HG02938 (cell line): Measurements from ENCODE around the gene TAF3.

Experiments used
- ATAC-seq: cut with Tn5 transposase; IDR thresholded peaks from one replicate; pipeline ENCODE4 v1.9.1; 2021; ENCODE audit warnings: mild to moderate bottlenecking, moderate library complexity; ENCODE audit not compliant: unreplicated experiment

TAF3 gene

DNA sequence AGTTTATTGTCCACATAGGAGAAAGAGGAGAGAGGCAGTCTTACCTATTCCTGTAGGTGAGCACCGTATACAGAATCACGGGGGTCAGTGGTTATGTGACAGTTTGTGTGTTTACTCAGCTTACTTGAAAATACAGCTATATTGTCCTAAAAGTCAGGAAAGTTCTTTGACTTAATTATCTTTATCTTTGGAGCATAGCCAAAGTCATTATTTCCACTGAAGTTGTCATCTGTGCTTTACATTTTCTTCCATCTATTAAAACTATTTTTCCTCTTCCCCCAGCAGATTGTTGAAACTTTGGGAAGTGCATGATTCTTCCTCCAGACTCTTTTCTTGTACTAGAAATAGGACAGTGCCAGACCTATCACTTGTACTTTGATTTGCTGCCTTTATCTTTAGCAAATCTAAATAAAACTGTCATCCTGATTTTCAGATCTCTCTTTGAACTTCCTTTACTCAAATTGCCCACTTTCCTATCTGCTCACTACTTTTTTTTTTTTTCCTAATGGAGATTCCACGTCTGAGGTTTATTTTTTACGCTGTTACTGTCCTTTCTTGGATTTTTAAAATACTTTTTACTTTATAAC is 58.3 kb downstream of the TAF3 start:
- ATAC-seq, result no peak

DNA sequence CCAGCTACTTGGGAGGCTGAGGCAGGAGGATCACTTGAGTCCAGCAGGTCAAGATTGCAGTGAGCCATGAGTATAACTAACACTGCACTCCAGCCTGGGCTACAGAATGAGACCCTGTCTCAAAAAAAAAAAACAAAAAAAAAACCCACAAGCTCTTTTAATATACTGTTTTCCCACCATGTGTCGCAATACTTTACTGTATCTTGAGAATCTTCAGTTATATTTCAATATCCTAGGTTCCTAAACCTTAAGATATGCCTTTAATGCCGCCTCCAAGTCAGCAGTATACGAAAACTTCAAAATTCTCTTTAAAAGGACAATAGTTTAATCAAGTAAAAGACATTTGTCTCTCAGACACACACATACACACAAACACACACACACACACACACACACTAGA is 62.8 kb downstream of the TAF3 start:
- ATAC-seq, result no peak

DNA sequence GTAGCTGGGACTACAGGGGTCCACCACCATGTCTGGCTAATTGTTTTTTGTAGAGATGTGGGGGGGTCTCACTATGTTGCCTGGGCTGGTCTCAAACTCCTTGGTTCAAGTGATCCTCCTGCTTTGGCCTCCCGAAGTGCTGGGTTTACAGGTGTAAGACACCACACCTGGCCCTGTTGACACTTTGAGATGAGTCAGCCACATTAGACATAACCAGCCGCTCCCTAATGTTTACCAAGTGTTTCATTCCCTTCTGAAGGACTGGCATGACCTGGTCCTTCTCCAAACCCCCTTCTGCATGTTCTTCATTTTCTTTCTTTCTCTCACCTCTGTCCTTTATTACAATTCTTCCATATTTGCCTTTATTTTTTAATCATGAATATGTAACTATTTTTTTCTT is 67.8 kb downstream of the TAF3 start:
- ATAC-seq, result no peak

DNA sequence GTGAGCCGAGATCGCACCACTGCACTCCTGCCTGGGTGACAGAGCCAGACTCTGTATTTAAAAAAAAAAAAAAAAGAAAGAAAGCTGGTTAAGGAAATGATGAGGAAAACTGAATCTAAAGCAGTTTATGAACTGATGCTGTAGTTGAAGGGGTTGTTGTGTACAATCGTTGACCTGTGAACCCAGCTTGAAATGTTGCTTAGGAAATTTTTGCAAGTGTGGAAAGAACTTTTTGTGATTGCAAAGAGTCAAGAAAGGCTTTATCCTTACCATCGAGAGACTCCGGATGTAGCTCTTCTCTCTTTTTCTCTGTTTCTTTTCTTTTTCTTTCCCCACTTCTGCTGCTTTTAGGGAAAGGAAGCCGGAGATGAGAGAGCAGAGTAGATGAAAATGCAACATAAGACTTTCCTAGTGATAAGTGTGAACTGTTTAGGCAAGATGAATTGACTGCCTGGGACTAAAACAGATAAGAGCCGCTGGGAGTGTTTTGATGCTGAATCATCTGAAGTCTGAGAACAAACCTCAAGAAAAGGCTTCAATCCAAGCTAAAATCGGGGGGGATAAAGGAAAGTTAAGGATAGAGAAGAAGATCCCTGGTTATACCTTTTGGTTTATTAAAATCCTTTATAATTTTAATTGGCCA is 69.0 kb downstream of the TAF3 start:
- no peak for ATAC-seq

DNA sequence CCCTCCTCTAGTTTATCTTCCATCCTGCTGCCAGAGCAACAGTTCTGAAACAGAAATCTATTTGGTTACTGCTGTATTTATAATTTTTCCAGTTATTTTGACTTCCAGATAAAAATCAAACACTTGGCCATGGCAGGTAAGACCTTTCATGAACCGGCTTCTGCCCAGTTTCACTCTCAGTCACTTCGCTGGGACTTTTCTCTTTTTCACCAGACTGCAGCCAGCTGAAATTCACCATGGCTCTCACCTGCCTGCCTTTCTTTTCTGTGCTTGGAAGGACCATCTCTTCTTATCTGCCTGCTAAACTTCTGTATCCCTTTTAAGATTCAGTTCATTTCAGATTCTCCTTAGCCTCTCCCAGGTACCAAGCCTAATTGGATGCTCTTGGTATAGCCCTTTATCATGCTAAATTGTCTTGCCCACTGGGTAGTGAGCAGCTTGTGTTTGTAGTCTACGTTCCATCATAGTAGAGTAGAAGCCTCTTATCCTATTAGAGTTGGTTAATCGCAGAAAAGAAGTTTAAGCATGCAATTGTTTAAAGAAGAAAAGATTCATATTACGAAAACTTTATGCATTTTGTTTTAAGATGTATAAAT is 71.7 kb downstream of the TAF3 start:
- no peak for ATAC-seq

DNA sequence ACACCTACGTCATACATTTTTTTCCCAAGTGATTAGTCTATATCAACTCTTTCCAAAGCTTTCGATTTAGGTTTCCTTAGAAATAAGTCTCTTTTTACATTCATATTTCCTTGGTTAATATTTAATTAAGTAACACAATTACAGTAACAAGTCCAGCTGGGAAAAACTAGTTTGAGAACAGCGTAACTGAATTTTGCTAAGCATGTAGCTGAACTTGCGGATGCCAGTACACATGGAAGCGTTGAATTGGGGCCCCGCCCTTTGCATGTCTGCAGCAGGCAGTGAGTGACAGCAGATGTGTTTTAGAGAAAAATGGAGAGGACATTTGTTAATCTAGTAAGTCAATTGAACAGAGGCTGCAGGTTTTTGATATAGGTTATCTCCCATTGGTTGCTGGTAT is 72.5 kb downstream of the TAF3 start:
- ATAC-seq, result no peak

DNA sequence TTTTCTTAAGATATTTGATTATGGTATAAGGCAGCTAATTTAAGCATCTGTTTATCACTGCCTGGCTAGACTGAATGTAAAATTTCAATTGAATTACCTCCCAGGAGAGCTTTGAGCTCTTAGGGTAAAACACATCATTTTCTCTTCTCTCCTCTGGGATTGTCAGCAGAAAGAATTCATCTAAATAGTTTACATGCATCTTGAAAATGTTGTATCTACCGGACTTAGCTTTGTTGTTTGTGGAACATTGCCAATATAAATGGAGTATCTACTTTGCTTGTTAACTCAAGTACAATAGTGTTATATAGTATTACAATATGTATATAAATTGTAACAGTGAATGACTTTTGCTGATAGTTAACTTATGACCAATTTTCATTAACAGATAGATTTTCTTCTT is 73.3 kb downstream of the TAF3 start:
- no peak for ATAC-seq

DNA sequence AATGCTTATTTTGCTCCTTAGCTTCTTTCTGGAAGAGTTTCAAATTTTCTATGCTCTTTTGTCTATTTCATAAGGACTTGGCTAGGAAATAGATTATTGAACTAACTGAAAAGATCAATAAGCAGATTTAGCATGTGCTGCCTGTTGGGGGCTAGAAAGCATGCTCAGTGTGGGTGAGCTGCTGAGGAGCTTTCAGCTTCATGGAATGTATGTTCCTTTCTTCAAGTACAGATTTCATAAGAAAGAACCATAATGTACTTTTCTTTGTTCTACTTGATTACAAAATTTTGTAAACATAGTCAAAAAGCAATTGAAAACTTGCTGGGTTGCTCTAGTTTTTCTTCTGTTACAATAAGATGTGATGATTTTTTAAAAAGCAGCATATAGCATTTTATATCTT is 73.8 kb downstream of the TAF3 start:
- no peak for ATAC-seq

DNA sequence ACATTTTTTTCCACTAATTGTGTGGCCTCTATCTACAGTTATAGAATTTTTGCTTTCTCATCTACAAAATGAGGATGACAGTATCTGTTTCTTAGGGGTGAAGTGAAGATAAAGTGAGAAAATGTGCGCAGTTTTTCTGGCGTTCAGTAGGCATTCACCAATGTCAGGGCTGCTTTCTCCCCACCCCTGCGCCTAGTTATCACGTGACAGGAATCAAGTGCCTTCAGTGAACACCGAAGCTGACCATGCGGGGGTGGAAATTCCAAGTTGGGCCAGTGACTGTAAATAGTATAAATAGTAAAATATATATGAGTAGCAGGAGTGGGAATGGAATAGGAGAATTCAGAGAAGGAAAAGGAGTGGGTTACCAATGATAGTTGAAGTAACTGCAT is 77.4 kb downstream of the TAF3 start:
- ATAC-seq, result no peak

DNA sequence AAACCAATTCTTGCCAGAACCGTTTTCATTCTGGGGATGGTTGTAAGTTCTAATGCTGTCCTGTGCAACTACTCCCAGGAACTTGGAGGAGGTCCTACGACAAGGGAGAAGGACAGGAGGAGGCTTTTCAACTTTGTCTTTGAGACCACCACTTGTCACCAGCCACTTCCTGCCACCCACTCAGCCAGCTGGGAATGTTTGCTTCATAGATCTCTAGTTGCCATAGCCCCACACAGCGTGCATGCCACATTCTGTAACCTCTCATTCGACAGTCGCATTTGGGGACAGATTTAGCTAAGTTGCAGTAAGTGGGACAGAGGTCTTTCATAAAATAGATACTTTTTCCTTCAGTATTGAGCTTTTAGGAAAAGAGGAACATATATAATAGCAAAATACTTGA is 78.0 kb downstream of the TAF3 start:
- no peak for ATAC-seq

DNA sequence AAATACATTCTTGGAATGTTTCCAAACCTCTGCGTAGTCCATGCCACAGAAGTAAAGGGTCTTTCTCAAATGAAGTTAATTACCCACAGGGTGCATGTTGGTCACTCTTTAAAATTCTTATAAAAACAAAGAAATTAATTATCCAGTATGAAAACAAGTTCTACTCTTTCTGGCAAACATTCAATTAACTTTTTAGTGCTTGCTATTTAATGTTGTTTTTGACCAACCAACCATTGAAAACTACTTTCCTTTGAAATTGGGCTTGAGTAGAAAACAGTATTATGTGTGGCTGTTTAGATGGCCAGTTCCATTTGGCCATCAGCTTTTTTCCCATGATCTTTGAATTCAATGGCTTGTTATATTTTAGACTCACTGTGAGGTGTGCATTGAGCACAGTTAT is 83.0 kb downstream of the TAF3 start:
- ATAC-seq, result no peak

DNA sequence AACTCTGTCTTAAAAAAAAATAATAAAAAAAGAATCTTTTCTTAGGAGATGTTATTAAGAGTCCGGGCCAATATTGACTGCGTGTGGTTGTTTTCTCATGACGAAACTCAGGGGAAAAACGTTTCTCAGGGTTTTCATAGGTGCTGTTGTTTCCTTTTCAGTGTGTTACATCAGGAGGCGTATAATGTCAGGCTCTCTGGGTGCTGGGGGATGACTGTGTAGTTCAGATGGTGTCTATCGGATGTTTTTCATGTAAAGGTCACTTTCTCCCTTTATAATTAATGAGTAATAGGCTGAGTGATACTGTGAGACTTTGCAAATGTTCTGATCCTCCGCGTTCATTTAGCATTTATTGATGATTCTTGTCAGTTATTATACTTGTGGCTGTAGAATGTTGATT is 84.1 kb downstream of the TAF3 start:
- no peak for ATAC-seq

DNA sequence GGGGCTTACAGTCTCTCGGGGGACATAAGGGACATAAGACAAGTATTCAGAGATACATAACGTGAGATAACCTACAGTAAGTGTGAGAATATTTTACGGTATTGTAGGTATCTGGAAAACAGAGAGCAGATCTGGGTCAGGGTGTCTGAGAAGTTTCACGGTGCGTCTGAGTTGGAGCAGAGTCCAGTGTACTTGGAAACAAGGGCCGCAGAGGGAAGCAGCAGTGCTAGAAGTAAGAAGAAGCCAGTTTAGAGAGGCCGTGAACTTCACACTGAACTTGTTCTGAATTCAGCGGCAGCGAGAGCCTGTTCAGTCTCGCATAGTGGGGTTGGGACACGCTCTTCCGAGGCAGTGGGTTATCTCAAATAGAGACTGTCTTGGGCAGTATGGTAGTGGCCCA is 85.5 kb downstream of the TAF3 start:
- no peak for ATAC-seq

DNA sequence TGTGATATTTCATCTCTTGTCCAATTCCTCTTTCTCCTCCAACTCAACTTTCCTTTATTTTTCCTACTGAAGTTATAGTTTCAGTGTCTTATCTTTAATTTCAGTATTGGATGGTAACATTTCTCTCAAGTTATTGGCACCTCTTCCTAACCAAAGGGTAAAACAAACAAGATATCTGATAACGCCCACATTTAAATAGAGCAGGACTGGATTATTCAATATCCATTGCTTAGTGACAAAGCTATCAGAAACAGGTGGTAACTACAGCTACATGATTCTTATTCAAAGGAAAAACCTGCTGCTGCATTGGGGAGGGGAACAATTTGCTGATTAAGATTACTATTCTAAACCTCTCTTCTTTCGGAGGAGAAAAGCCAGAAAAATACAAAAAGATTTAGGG is 87.8 kb downstream of the TAF3 start:
- no peak for ATAC-seq

DNA sequence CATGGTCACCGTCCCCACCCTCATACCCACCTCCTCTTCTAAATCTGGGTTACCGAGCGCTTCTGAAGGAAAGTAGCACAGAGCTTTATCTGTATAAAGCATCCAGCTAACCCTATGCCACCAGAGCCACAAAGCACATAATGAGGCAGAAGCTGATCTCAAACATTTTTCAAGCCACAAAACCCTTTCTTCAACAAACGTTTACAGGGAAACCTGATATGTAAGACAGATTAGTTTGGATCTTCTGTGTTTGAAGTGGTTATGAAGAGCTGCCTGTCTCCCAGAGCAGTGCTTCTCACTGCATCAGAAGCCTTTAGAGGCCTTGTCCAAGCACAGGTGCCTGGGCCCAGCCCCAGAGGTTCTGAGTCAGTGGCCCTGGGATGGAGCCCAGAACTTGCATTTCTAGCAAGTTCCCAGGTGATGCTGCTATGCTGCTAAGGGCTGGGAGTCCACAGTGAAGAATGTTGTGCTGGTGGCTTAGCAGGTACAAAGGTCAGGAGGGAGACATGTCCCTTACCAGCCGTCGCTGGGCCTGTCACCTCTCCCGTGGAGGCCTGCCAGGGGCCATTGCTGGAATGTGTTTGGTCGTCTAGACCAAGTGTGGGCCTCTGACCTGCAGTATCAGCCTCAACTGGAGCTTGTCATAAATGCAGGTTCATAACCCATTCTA is 90.4 kb downstream of the TAF3 start:
- no peak for ATAC-seq

DNA sequence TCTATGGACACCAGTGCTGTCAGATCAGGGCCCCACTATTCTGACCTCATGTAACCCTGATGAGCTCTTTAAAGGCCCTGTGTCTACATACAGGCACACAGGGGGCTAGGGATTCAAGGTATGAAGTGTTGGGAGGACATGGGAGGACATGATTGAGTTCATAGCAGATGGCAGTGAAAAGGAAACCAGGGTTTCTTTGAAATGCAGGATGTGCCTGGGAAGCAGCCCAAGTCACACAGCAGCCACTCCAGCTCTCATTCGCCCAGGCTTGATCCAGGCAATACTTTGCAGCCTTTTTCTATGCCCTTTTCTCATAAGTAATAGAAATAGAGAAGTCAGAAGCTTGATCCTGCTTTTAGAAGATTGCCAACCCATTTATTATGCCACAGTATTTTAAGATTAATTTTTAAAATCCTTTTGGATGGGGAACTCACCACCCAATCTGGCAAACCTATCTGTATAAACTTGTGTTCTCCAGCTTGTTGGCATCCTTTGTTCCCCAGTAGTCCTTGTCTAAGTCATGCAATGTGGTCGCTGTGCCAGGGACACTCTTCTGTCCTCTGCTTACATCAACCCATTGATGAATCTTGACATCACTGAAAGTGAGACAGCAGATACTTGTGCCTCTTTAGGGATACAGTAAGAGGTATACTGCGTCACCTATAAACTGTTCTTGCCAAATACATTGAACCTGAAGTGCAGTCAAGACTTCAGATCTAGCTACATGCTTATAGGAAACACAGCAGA is 95.0 kb downstream of the TAF3 start:
- ATAC-seq, result no peak

DNA sequence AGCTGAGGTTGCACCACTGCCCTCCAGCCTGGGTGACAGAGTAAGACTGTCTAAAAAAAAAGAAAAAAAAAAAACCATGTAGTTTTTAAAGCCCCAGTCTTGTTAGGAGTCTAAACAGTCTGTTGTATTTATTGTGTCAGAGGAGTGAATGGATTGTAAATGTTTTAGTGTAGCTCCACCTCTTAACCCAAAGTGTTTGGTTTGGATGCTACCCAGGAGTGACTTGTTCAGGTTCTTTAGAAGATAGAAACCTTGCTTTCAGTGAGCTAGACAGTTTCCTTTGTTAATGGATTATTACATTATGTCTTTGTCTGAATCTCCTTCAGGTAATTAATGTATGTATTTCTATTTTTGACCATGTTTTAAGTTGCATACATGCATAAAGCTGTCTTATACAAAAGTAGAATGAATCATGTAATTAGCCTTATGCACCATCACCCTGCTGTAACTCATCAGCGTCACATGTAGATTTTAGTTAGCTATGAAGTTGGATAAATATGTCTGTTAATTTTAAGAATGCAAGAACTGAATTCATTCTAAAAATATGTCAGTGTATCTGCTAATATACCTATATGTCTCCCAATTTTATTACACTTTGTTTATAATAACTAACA is 97.7 kb downstream of the TAF3 start:
- ATAC-seq, result no peak

DNA sequence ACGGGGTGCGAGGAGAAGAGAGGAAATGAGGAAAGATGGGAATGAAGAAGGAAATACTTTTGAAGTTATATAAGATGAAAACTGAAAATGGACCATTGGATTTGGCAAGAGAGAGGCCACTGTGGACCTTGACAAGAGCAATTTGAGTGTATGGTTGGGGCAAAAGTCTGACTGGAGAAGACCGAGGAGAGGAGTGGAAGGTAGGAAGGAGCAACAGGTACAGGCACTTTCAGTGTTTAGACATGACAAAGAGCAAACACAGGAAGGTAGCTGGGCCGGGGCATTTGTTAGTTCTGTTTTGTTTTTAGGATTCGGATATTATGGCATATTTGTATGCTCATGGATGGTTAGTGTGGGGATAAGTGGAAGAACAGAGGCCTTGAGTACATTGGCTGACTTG is 99.4 kb downstream of the TAF3 start:
- ATAC-seq, result no peak

DNA sequence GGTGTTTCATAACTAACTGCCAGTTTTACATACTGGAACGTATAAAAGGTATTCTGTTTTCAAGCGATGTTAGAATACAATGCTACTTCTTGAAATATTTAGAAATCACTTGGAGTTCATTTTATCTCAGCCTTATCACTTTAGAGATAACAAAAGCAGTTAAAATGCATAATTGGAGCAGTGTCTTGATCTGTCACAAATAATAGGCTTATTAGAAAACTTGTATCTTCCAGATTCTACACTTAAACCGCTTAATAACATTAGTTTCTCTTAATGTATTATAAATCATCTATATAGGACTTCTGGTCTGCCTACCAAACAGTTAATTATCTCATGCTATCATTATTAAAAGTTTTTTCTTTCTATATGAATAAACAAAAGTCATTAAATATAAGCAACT is 104.4 kb downstream of the TAF3 start:
- ATAC-seq, result no peak

DNA sequence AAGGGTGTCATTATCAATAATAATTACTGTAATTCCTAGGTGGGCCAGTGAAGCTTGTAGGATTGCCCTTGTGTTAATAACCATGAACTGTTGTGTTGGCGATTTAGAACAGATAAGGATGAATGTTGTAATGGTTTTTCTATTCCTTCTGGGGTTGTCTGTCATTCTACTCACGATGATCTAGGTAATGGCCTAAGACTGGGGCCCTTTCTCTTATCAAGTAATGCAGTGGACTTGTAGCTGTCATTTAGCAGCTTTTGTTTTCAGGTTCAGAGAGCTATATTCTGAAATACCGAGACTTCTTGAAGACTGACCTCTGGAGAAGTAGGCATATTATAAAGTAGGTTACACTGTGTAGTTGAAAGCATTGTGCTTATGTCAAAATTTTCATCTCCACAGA is 110.2 kb downstream of the TAF3 start:
- no peak for ATAC-seq
